GF-D8 (cell line): Measurements from ENCODE around the gene AKIP1.
"Not testable (repeated sequence)": the region's sequence is repeated elsewhere in the genome, so short reads cannot be mapped to it uniquely, and the experiment has no call there.

Source experiments
- DNase-seq: peaks from one replicate; lab custom pipeline; 2025; lab: John Stamatoyannopoulos, UW

AKIP1 gene

GRCh38 chr11:8911029-8911823, at the start of gene AKIP1:
AKIP1 (plus strand) TSS chr11:8911189; CDS start chr11:8911450, 261 bp downstream.
- DNase-seq = peak; percentile 60

- DNase-seq = no peak
These were observed 47.2 kb upstream of the AKIP1 start for GRCh38 chr11:8863838-8864237.

- DNase-seq = no peak
These were observed 45.7 kb upstream of the AKIP1 start for GRCh38 chr11:8865304-8865703.

GRCh38 chr11:8867035-8867434, 44.0 kb upstream of the AKIP1 start:
- no peak for DNase-seq

- no peak for DNase-seq
These were observed 42.9 kb upstream of the AKIP1 start for GRCh38 chr11:8867931-8868631.

- DNase-seq = no peak
These were observed 40.4 kb upstream of the AKIP1 start for GRCh38 chr11:8870411-8871170.

- no peak for DNase-seq
These were observed 39.7 kb upstream of the AKIP1 start for GRCh38 chr11:8871171-8871775.

- DNase-seq = no peak
These were observed 39.0 kb upstream of the AKIP1 start for GRCh38 chr11:8871962-8872361.

GRCh38 chr11:8873741-8874405, 37.1 kb upstream of the AKIP1 start:
- no peak for DNase-seq

- no peak for DNase-seq
These were observed 32.2 kb upstream of the AKIP1 start for GRCh38 chr11:8878771-8879170.

- DNase-seq = not testable (repeated sequence)
These were observed 29.4 kb upstream of the AKIP1 start for GRCh38 chr11:8881585-8881984.

- no peak for DNase-seq
These were observed 24.7 kb upstream of the AKIP1 start for GRCh38 chr11:8886322-8886721.

GRCh38 chr11:8891185-8891584, 19.8 kb upstream of the AKIP1 start:
- not testable (repeated sequence) for DNase-seq

GRCh38 chr11:8899119-8899753, 11.8 kb upstream of the AKIP1 start:
- DNase-seq = no peak

GRCh38 chr11:8905528-8906165, 5.3 kb upstream of the AKIP1 start:
- no peak for DNase-seq

GRCh38 chr11:8907116-8907515, 3.9 kb upstream of the AKIP1 start:
- no peak for DNase-seq

GRCh38 chr11:8908099-8908498, 2.9 kb upstream of the AKIP1 start:
- no peak for DNase-seq

- no peak for DNase-seq
These were observed 351 bp upstream of the AKIP1 start for GRCh38 chr11:8910649-8911026.

GRCh38 chr11:8913961-8914660, 3.1 kb downstream of the AKIP1 start:
- DNase-seq = peak; percentile 3

- DNase-seq = no peak
These were observed 3.7 kb downstream of the AKIP1 start for GRCh38 chr11:8914661-8915018.
